Progenitor cell of endocrine pancreas (in vitro differentiated cells): ENCODE data around the gene FAM237A. TPM values are rescaled to one million over a fixed set of nuclear protein-coding genes. Genes with fewer than 3 reads are reported as not detected.

Source experiments
- DNase-seq: peaks from one replicate; pipeline ENCODE4 v3.0.0; 2021; ENCODE audit warnings: low spot score; ENCODE audit not compliant: unreplicated experiment
- H3K27ac Mint-ChIP-seq: 2 replicates; pipeline ENCODE4 v1.8.0; 2021; ENCODE audit warnings: mild to moderate bottlenecking, moderate library complexity, mixed read lengths
- H3K27me3 Mint-ChIP-seq: 2 replicates; pipeline ENCODE4 v1.8.0; 2021; ENCODE audit warnings: mixed read lengths
- H3K36me3 Mint-ChIP-seq: 2 replicates; pipeline ENCODE4 v1.8.0; 2022; ENCODE audit warnings: mixed read lengths; ENCODE audit not compliant: insufficient read depth
- H3K4me1 Mint-ChIP-seq: 2 replicates; pipeline ENCODE4 v1.8.0; 2021; ENCODE audit warnings: low read depth, mixed read lengths
- H3K4me3 Mint-ChIP-seq: 2 replicates; pipeline ENCODE4 v1.8.0; 2021; ENCODE audit warnings: low read depth, mild to moderate bottlenecking, moderate library complexity, mixed read lengths
- H3K9me3 Mint-ChIP-seq: 2 replicates; pipeline ENCODE4 v1.8.0; 2021; ENCODE audit warnings: low read depth, mixed read lengths
- CTCF ChIP-seq: fragments of 200-600 bp; sonication (generic); IDR thresholded peaks from one replicate; pipeline ENCODE4 v1.5.0; 2021; ENCODE audit warnings: antibody characterized with exemption, mild to moderate bottlenecking; ENCODE audit not compliant: unreplicated experiment
- total RNA-seq: library from RNA; stranded (reverse); gene quantifications from 2 replicates; pipeline ENCODE4 v1.2.1, GENCODE V29; 2021

Gene FAM237A
- total RNA-seq, 1 donor from 2014 or later = not detected

- Mint-ChIP-seq H3K36me3 (no peaks in the 10 kb centered on the region), H3K9me3 (peaks cover 2% of the 10 kb centered on the region), H3K4me1 (peaks cover 6% of the 10 kb centered on the region), H3K27me3 (no peaks in the 10 kb centered on the region), H3K27ac (no peak overlapping the region), H3K4me3 (no peak overlapping the region)
- no peak for DNase-seq
- TF ChIP-seq CTCF = no peak
Observed at GRCh38 chr2:206611736-206612135, 30.6 kb upstream of the FAM237A start.

- no peak overlapping the region for H3K27ac Mint-ChIP-seq
- no peak overlapping the region for H3K4me3 Mint-ChIP-seq
- TF ChIP-seq CTCF = no peak
- H3K4me1 Mint-ChIP-seq = peaks cover 5% of the 10 kb centered on the region
- peaks cover 2% of the 10 kb centered on the region for H3K9me3 Mint-ChIP-seq
- no peaks in the 10 kb centered on the region for H3K27me3 Mint-ChIP-seq
- DNase-seq = no peak
- no peaks in the 10 kb centered on the region for H3K36me3 Mint-ChIP-seq
Observed at GRCh38 chr2:206614811-206615210, 27.5 kb upstream of the FAM237A start.

- Mint-ChIP-seq H3K4me1 (peaks cover 5% of the 10 kb centered on the region), H3K9me3 (peaks cover 2% of the 10 kb centered on the region), H3K4me3 (no peak overlapping the region), H3K36me3 (no peaks in the 10 kb centered on the region), H3K27ac (no peak overlapping the region), H3K27me3 (no peaks in the 10 kb centered on the region)
- DNase-seq = no peak
- no peak for TF ChIP-seq CTCF
Observed at GRCh38 chr2:206615417-206616089, 26.7 kb upstream of the FAM237A start.

- no peak overlapping the region for H3K27ac Mint-ChIP-seq
Observed at GRCh38 chr2:206616151-206616550, 26.1 kb upstream of the FAM237A start.

GRCh38 chr2:206619011-206619410 is 23.3 kb upstream of the FAM237A start:
- H3K9me3 Mint-ChIP-seq = peaks cover 2% of the 10 kb centered on the region
- DNase-seq = no peak
- no peak overlapping the region for H3K27ac Mint-ChIP-seq
- H3K27me3 Mint-ChIP-seq = no peaks in the 10 kb centered on the region
- H3K4me3 Mint-ChIP-seq = no peak overlapping the region
- H3K4me1 Mint-ChIP-seq = no peaks in the 10 kb centered on the region
- no peaks in the 10 kb centered on the region for H3K36me3 Mint-ChIP-seq
- no peak for TF ChIP-seq CTCF

More at GRCh38 chr2:206616151-206616550, 26.1 kb upstream of the FAM237A start:
- Mint-ChIP-seq H3K4me1 (peaks cover 5% of the 10 kb centered on the region), H3K27me3 (no peaks in the 10 kb centered on the region), H3K9me3 (peaks cover 2% of the 10 kb centered on the region), H3K36me3 (no peaks in the 10 kb centered on the region), H3K4me3 (no peak overlapping the region)
- no peak for DNase-seq
- no peak for TF ChIP-seq CTCF
